Jurkat, Clone E6-1 (cell line): ENCODE results near the gene MTHFSD.

Experiments
- DNase-seq: peaks from one replicate; pipeline ENCODE4 v3.0.0-alpha.2; 2011; ENCODE audit warnings: low read depth, low spot score
- H3K4me3 ChIP-seq: 2 replicates; pipeline ENCODE4 v1.5.1; 2011; ENCODE audit warnings: mild to moderate bottlenecking, low read length, control low read depth, moderate library complexity

The MTHFSD gene

DNA sequence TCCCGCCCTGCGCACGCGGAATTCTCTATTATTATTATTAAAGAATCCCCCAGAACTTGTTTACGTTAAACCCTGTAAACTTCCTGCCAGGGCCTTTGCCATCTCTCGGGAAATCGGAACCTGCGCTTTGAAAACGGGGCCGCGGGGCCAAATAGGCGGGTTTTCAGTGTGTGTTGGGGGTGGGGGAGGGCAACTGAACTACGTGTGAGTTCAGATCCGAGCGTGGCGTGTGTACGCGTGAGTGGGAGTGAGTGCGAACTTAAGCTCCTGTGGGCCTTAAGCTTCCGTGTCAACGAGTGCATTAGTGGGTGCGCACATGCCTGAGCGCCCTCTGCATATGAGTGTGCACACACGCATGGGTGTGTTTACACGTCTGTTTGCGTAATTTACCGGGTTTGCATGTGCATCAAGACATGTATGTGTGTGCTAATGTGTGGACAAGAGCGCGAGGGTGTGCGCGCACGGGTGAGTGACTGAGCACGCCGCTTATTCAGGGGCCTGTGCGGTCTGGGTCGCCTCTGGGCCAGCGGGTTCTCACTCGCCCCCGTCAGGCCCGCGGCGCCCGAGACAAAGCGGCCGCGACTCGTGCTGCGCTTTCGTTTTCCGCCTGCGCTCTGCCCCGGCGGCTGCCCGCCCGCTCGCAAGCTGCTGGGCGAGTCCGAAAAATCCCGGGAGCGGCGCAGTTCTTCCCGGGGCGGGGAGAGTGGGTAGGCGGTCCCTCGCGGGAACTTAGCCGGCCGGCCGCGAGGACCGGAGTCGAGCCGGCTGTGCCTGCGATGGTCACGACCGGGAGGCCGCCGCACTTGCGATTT is 45.9 kb downstream of the MTHFSD start:
- DNase-seq, result no peak
- peak overlapping the region; percentile 35 for H3K4me3 ChIP-seq

- no peak overlapping the region for H3K4me3 ChIP-seq
- DNase-seq, result no peak
These were observed 46.7 kb downstream of the MTHFSD start for GRCh38 chr16:86508028-86508946.

DNA sequence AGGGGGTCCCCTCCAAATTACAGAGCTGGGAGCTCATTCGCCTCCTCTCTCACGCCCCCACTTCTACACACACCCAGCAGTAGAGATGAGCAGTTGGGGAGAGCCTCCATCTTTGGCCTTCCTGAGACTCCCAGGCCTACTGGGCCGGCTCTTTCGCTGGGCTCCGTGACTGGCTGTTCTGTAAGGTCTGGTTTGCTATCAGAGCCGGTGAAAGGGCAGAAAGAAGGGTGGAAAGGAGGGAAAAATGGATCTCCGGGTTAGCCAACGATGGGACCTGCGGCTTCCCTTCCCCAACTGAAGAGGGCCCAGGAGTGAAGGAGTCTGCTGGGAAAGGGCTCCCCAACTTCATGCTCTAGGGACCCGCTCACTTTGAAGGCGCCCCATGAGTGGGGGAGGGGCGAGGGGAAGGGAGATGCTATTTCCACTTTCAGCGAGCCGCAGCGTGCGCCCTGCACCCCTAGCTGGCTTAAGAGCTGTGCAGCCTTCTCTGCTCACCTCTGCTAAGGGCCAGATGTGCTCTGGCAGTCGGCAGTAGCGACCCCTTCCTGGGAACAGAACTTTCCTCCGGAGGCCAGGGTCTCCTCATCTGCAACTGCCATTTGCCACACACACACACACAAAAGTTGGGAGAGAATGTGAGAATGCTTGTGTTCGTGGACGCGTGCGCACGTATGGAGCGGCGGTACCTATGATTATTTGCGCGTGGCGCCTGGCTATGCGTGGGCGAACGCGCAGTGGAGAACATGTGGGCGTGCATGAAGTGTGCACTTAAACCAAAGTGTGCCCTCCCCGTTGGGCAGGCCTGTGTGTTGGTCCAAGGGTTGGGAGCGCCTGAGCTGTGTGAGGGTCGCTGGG is 47.6 kb downstream of the MTHFSD start:
- no peak overlapping the region for H3K4me3 ChIP-seq
- DNase-seq, result no peak

DNA sequence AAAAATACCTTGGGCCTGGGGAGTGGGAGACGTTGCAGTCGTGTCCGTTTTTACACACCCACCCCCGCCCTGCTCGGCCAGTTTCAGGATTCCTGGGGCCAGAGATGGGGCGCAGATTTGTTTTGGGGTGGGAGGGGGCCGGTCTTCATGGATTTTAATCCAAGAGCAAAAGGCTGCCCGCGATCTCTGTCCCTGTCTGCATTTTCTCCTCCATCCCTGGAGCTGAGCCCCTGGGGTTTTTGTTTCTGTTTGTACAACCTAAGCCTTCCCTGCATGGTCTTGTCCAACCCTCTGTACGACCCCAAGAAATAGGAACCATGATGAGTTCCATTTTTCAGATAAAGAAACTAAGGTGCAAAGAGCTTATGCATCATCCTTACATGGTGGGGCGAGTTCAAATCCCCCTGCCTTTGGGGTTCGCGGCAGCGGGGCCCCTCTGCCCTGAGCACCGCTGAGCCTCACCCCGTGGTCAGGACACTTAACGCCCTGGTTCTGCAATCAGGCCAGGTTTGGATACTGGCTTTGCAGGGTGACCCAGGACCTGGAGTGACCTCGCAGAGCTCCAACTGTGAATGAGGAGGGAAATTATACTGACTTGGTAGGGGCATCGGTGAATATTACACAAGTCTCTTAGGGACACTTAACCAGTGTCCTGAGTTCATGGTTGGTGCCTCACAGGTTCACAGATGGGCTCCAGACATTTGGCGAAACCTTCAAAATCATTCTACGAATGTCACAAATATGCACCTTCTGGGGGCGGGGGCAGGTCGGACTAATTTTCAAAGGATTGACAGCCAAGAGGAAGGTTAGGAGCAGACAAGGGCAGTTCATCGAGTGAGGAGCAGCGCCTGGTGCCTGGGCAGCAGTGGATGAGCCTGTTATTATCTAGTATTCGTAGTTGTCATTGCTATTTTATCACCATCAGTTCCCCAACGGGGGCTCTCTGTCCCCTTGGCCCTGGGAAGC is 48.9 kb downstream of the MTHFSD start:
- DNase-seq, result no peak
- no peak overlapping the region for H3K4me3 ChIP-seq

DNA sequence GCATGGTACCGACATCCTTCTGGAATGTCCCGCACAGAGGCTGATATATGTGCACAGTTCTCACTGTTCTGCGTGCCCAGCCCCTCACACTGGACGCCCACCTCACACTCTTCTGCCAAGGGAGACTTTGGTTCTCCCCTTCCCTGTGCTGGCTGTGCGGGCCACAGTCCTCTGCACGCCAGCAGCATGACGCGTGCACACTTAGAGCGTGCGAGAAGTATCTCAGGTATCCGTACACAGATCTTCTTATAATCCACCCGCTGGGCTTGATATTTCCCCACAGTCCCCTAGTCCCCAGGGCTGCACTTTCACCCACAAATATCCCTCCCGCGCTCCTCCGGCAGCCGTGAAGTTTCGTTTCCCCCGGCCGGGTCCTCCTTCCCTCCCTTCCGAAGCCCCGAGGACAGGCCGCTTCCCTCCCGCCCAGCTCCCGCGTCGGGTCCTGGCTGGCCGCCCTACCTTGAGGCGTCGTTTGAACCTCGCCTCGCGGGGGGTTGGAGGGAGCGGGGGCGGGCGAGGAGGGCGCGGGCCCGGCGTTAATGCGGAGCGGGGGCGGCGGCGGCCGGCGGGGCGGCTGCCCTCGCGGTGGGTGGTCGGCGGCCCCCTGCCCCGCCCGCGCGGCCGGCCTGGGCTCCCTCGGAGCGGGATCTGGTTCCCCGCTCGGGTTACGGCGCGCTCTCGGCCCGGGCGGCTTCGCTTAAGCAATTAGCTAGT is 49.7 kb downstream of the MTHFSD start:
- H3K4me3 ChIP-seq, result no peak overlapping the region
- no peak for DNase-seq

GRCh38 chr16:86504315-86505184 is 50.5 kb downstream of the MTHFSD start:
- DNase-seq, result no peak
- no peak overlapping the region for H3K4me3 ChIP-seq

DNA sequence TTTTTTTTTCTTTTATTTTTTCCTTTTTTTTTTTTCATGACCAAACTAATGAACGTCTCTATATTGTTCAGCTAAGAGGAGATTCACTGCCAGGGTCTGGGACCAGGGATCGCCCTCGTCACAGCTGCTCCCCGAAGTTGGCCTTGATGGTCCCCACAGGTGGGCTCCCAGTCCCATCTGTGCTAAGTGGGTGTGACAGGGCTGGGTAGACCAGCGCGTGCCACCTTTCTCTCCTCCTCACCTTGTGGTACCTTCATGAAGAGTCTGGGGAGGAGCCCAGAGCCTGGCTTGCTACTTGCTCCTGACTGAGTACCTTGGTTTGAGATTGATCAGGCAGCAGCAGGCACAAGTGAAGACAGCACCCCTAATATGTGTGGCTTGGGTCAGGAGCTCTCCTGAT is 51.2 kb downstream of the MTHFSD start:
- H3K4me3 ChIP-seq, result no peak overlapping the region
- DNase-seq, result no peak

GRCh38 chr16:86502856-86503748 is 51.9 kb downstream of the MTHFSD start:
- no peak for DNase-seq
- H3K4me3 ChIP-seq, result no peak overlapping the region

- H3K4me3 ChIP-seq, result no peak overlapping the region
- DNase-seq, result no peak
These were observed 52.8 kb downstream of the MTHFSD start for GRCh38 chr16:86501989-86502855.

DNA sequence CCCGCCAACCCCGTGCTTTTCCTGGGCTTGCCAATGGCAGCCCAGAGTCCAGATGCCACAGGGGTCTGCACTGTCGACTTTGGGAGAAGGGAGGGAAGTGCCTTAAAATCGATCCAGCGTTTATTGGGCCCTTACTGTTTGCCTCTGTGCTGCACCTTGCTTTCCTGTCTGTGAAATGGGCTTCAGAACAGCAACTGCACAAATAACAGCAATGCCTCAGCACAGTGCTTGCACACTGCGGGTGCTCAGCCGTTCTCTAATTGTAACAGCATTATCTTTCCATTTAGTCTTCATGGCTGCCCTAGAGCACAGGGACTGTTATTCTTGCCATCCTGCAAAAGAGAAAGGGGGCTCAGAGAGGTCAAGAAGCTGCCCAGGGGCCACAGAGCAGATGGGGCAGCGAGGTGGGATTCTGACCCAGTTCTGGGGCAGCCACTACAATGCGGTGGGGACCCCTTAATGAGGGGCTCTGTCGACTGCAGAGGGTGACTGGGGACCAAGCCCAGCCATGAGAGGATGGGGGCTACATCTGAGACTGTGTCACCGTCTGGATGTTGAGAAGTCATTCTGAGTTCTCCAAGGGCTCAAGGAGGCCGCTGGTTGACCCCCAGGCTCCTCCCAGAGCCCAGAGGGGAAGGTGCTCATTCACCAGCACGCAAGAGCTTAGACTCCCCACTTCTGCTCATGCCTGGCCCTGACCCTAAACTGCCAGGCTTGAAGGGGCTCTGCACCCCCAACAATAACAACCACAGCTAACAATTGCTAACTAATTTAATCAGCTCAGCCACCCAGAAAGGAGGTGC is 54.1 kb downstream of the MTHFSD start:
- no peak overlapping the region for H3K4me3 ChIP-seq
- no peak for DNase-seq

- no peak for DNase-seq
- no peak overlapping the region for H3K4me3 ChIP-seq
These were observed 54.9 kb downstream of the MTHFSD start for GRCh38 chr16:86499889-86500707.

DNA sequence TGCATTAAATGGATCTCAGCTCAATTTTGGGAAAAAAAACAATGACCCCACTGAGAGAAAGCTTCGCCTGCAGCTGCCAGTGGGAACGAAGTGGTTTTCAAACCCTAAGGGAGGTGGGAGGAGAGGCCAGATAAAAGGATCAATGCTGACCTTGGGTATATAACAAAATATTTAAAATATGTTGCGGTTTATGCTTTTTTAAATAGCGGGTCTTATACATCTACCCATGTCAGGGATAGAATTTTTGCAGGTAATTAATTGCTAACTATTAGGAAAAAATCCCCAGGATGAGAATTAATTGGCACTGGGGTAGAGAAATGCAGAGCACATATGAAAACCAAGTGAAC is 55.6 kb downstream of the MTHFSD start:
- no peak overlapping the region for H3K4me3 ChIP-seq
- no peak for DNase-seq

DNA sequence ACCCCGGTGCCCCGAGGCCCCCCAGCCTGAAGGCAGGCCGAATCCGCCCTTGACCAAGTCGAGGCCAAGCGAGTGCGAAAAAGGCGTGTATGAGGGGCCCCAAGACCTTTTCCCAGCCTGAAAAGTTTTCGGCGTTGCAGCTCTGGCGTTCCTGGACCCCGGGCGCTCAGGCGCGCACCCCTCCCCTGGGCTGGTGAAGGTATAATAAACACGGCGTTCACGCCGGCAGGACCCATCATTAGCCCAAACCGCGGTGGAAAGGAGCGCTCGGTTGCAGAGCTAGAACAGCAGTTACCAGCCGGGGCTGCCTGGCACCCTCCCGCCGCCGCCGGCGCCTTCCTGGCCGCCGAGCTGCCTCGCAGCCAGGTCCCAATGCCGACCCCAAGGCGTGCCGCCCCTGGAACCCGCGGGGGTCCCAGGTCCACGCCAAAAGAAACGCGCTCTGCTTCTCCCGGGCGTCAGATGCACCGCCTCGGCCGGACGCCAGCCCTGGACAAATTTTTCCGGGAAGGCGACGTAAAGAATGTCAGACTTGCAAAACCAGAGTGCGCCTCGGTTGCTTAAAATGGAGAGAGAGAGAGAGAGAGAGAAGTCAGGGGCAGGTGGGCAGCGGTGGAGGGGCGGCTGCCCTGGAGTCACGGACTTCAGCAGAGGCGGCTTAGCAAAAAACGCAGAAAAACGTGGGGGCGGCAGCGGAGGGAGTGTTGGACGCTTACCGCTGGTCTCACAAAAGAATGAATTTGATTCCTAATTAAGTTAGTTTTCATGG is 56.2 kb downstream of the MTHFSD start:
- DNase-seq, result no peak
- no peak overlapping the region for H3K4me3 ChIP-seq
